Measurements from ENCODE around the gene RPS6KB2. TPM values are rescaled to one million over a fixed set of nuclear protein-coding genes. Genes with fewer than 3 reads are reported as not detected.

Gene RPS6KB2
- total and polyA plus RNA-seq, 9 of the 15 experiments (the other 6 are each of a cell fraction or from before 2014, with no cell fraction given) = 0.42 to 122 (median 82.6) TPM

GRCh38 chr11:67452141-67452952 lies 24.1 kb downstream of the RPS6KB2 start, which contains the start of gene GPR152 (continued):
- TF ChIP-seq L3MBTL2 (IDR thresholded peaks at IDR 0.05) = no peak
- TF ChIP-seq, protein P1, sequence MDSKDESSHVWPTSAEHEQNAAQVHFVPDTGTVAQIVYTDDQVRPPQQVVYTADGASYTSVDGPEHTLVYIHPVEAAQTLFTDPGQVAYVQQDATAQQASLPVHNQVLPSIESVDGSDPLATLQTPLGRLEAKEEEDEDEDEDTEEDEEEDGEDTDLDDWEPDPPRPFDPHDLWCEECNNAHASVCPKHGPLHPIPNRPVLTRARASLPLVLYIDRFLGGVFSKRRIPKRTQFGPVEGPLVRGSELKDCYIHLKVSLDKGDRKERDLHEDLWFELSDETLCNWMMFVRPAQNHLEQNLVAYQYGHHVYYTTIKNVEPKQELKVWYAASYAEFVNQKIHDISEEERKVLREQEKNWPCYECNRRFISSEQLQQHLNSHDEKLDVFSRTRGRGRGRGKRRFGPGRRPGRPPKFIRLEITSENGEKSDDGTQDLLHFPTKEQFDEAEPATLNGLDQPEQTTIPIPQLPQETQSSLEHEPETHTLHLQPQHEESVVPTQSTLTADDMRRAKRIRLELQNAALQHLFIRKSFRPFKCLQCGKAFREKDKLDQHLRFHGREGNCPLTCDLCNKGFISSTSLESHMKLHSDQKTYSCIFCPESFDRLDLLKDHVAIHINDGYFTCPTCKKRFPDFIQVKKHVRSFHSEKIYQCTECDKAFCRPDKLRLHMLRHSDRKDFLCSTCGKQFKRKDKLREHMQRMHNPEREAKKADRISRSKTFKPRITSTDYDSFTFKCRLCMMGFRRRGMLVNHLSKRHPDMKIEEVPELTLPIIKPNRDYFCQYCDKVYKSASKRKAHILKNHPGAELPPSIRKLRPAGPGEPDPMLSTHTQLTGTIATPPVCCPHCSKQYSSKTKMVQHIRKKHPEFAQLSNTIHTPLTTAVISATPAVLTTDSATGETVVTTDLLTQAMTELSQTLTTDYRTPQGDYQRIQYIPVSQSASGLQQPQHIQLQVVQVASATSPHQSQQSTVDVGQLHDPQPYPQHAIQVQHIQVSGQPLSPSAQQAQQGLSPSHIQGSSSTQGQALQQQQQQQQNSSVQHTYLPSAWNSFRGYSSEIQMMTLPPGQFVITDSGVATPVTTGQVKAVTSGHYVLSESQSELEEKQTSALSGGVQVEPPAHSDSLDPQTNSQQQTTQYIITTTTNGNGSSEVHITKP (IDR thresholded peaks at IDR 0.05; ENCODE audit: partially characterized antibody) = peak; percentile 63
- no peak for TF ChIP-seq ETS1 (conservative IDR thresholded peaks at IDR 0.05; ENCODE audit: control insufficient read depth, low read depth, low read length)
- no peak for TF ChIP-seq KLF1 (tag; IDR thresholded peaks at IDR 0.05)
- no peak for TF ChIP-seq CEBPZ (IDR thresholded peaks at IDR 0.05; ENCODE audit: borderline replicate concordance, low read depth, low read length)
- TF ChIP-seq ZFP36 (IDR thresholded peaks at IDR 0.05; ENCODE audit: low read depth, low read length, partially characterized antibody) = peak; percentile 33
- TF ChIP-seq NFIC (IDR thresholded peaks at IDR 0.05) = peak; percentile 57

Data from K562 (cell line).